Stimulated activated CD8-positive, alpha-beta memory T cell treated with anti-CD3 and anti-CD28 coated beads, Interleukin-4, amount 100 ng/mL, for 1 hour (primary cell): ENCODE measurements around the gene INPP5K.
"Not testable (repeated sequence)": the region's sequence is repeated elsewhere in the genome, so short reads cannot be mapped to it uniquely, and the experiment has no call there.

Source experiments
- DNase-seq, 2 donors: peaks; one replicate each; pipeline ENCODE4 v3.0.0-alpha.2; 2020; ENCODE audit warnings: low read depth in 2 of 2, low spot score in 1 of 2

Gene INPP5K

GRCh38 chr17:1548032-1548431 lies 31.6 kb upstream of the INPP5K start:
- no peak for DNase-seq

GRCh38 chr17:1546292-1546922 lies 30.0 kb upstream of the INPP5K start:
- no peak for DNase-seq

- DNase-seq: no peak
These were observed 29.2 kb upstream of the INPP5K start for GRCh38 chr17:1545618-1546017.

- DNase-seq: no peak
These were observed 25.9 kb upstream of the INPP5K start for GRCh38 chr17:1542316-1542715.

GRCh38 chr17:1541367-1541904 lies 25.0 kb upstream of the INPP5K start:
- DNase-seq: no peak

GRCh38 chr17:1539811-1540210 lies 23.4 kb upstream of the INPP5K start:
- DNase-seq: no peak

GRCh38 chr17:1535737-1536136 lies 19.3 kb upstream of the INPP5K start:
- DNase-seq: no peak

GRCh38 chr17:1533661-1534325 lies 17.4 kb upstream of the INPP5K start:
- DNase-seq: no peak

GRCh38 chr17:1532836-1533602 lies 16.6 kb upstream of the INPP5K start:
- no peak for DNase-seq

- no peak for DNase-seq
These were observed 13.5 kb upstream of the INPP5K start for GRCh38 chr17:1529863-1530262.

- not testable (repeated sequence) for DNase-seq
These were observed 10.5 kb upstream of the INPP5K start for GRCh38 chr17:1526876-1527275.

- no peak for DNase-seq
These were observed 6.2 kb upstream of the INPP5K start for GRCh38 chr17:1522626-1523025.

GRCh38 chr17:1521086-1521640 lies 4.8 kb upstream of the INPP5K start:
- no peak for DNase-seq

- DNase-seq: no peak
These were observed 3.3 kb upstream of the INPP5K start for GRCh38 chr17:1519678-1520077.

- DNase-seq: no peak
These were observed 2.0 kb upstream of the INPP5K start for GRCh38 chr17:1518410-1518809.

- DNase-seq: peak; percentile 11 to 35
These were observed 598 bp downstream of the INPP5K start for GRCh38 chr17:1515640-1516387.

- no peak for DNase-seq
These were observed 4.1 kb downstream of the INPP5K start for GRCh38 chr17:1512351-1512750.

GRCh38 chr17:1511756-1512321 lies 4.6 kb downstream of the INPP5K start:
- DNase-seq: no peak

GRCh38 chr17:1511290-1511689 lies 5.1 kb downstream of the INPP5K start:
- no peak for DNase-seq

GRCh38 chr17:1509290-1509881 lies 7.0 kb downstream of the INPP5K start:
- DNase-seq: no peak
